ENCODE measurements around the gene LIMD2.
"Not testable (repeated sequence)": the region's sequence is repeated elsewhere in the genome, so short reads cannot be mapped to it uniquely, and the experiment has no call there.

The LIMD2 gene

GRCh38 chr17:63699638-63700527, at the start of gene LIMD2:
Gene LIMD2, minus strand, starts transcription at chr17:63700125. Its CDS starts 827 bp downstream, at chr17:63699298.
- DNase-seq = peak; percentile 76

- peak; percentile 99 for DNase-seq
These were observed 41.7 kb upstream of the LIMD2 start, which contains the start of gene STRADA for GRCh38 chr17:63741408-63742173. Gene STRADA, minus strand, starts transcription at chr17:63741799. Its CDS starts 13,430 bp downstream, at chr17:63728369.

GRCh38 chr17:63741143-63741407, 41.1 kb upstream of the LIMD2 start:
- no peak for DNase-seq

GRCh38 chr17:63740464-63741142, 40.7 kb upstream of the LIMD2 start:
- DNase-seq = no peak

- DNase-seq = no peak
These were observed 35.8 kb upstream of the LIMD2 start for GRCh38 chr17:63735691-63736090.

GRCh38 chr17:63722403-63722802, 22.5 kb upstream of the LIMD2 start:
- no peak for DNase-seq

- DNase-seq = not testable (repeated sequence)
These were observed 20.3 kb upstream of the LIMD2 start for GRCh38 chr17:63720194-63720593.

GRCh38 chr17:63718988-63719387, 19.1 kb upstream of the LIMD2 start:
- DNase-seq = no peak

GRCh38 chr17:63716426-63716825, 16.5 kb upstream of the LIMD2 start:
- no peak for DNase-seq

GRCh38 chr17:63714550-63715277, 14.8 kb upstream of the LIMD2 start:
- no peak for DNase-seq

- no peak for DNase-seq
These were observed 9.2 kb upstream of the LIMD2 start for GRCh38 chr17:63709110-63709509.

- no peak for DNase-seq
These were observed 7.2 kb upstream of the LIMD2 start for GRCh38 chr17:63707151-63707550.

- no peak for DNase-seq
These were observed 6.6 kb upstream of the LIMD2 start for GRCh38 chr17:63706336-63707082.

GRCh38 chr17:63705657-63706056, 5.7 kb upstream of the LIMD2 start:
- DNase-seq = no peak

GRCh38 chr17:63704836-63705235, 4.9 kb upstream of the LIMD2 start:
- no peak for DNase-seq

GRCh38 chr17:63704259-63704576, 4.3 kb upstream of the LIMD2 start:
- DNase-seq = no peak

GRCh38 chr17:63703556-63704258, 3.8 kb upstream of the LIMD2 start:
- no peak for DNase-seq

GRCh38 chr17:63703029-63703428, 3.1 kb upstream of the LIMD2 start:
- no peak for DNase-seq

GRCh38 chr17:63702721-63703015, 2.7 kb upstream of the LIMD2 start:
- DNase-seq = no peak

- no peak for DNase-seq
These were observed 2.2 kb upstream of the LIMD2 start for GRCh38 chr17:63701868-63702720.

GRCh38 chr17:63701456-63701820, 1.5 kb upstream of the LIMD2 start:
- DNase-seq = no peak

Data from NCI-H345 (cell line).